Glomerular endothelial cell (primary cell): ENCODE results near the gene LIPH. TPM values are rescaled to one million over a fixed set of nuclear protein-coding genes. Genes with fewer than 3 reads are reported as not detected.
A peak's percentile ranks its signal among the peaks of the same experiment; 100 is the strongest.
"Not testable (repeated sequence)": the region's sequence is repeated elsewhere in the genome, so short reads cannot be mapped to it uniquely, and the experiment has no call there.

ENCODE experiments used
- DNase-seq: peaks from one replicate; pipeline ENCODE4 v3.0.0-alpha.2; 2011; ENCODE audit warnings: low read depth, low spot score; ENCODE audit errors: extremely low read depth
- total RNA-seq: library from RNA; depleted of rRNA; stranded (reverse); fragments of >200 nt; gene quantifications from 2 replicates; pipeline ENCODE4 v1.2.3, GENCODE V29; 2015

LIPH gene
- total RNA-seq: 0.12 and 2.0 TPM in 2 replicates

DNA sequence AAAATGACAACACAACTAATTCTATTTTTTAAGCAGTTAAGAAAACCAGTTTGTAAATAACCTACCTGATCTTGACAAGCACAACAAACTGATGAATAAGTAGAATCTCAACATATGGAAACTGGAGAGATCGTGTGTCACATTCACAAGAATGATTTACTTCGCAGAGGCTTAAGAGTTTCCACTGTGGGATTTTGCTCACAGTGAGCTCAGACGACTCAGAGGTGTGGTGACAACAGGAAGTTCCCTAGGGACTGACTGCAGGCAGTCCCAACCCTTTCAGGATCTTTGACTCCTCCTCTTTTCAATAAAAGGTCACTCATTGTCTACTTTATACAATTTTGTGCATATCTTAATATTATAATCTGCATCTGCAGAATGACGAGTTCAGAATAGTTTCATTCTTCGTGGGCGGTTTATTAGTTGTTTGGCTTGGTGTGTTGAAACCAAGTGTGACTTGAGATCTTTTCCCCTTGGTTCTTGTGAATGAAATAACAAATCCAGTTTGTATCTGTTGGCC, at the start of gene LIPH:
Gene LIPH (minus strand): TSS at position 231 of the 520 bp plus-strand sequence. CDS start 117 bp downstream, at position 114.
- no peak for DNase-seq

DNA sequence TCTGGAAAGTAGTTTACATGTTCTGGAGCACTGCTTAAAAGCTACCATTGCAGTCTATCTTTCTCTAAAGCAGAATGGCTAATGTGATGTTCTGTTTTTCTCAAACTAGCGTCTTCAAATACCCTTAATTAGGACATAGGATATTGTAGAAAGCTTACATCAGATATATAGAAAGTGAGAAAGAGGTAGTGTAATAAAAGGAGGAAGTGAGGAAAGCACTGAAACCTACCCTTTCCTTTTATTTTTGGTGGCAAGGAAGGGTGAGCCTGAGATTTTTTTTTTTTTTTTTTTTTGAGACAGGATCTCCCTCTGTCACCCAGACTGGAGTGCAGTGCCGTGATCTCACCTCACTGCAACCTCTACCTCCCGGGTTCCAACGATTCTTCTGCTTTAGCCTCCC, 43.1 kb upstream of the LIPH start:
- DNase-seq: no peak

DNA sequence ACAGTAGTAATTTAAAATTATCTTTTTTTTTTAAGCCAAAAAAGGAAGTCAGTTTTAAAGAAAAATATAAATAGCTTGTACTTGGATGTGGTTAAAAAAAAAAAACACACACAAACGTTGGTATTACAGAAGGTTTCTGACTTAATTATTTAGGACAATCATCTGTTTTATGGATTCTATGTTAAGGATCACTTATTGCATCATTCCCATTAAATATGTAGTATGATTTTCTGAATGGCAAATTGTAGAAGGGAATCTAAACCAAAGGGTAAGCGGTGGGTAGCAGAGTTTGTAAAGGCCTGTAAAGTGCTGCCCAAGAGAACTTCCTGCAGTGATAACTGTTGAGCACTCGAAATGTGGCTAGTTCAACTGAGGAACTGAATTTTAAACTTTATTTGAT, 41.7 kb upstream of the LIPH start:
- no peak for DNase-seq

DNA sequence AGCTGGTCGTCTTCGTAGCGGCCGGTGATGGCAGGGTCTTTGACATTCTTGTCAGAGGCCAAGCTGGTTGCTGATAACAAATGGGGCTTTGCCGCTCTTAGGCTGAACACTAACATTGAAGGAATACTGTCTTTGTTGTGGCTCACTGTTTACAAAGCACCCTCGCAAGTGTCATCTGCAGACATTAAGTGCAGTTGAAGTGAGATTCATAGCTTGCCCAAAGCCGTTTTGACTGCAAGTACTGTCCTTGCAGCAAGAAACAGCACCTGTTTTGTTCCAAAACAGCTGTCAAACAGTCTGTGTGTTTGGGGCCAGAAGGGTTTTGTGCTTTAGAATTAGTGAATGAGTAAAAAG, 34.3 kb upstream of the LIPH start:
- no peak for DNase-seq

DNA sequence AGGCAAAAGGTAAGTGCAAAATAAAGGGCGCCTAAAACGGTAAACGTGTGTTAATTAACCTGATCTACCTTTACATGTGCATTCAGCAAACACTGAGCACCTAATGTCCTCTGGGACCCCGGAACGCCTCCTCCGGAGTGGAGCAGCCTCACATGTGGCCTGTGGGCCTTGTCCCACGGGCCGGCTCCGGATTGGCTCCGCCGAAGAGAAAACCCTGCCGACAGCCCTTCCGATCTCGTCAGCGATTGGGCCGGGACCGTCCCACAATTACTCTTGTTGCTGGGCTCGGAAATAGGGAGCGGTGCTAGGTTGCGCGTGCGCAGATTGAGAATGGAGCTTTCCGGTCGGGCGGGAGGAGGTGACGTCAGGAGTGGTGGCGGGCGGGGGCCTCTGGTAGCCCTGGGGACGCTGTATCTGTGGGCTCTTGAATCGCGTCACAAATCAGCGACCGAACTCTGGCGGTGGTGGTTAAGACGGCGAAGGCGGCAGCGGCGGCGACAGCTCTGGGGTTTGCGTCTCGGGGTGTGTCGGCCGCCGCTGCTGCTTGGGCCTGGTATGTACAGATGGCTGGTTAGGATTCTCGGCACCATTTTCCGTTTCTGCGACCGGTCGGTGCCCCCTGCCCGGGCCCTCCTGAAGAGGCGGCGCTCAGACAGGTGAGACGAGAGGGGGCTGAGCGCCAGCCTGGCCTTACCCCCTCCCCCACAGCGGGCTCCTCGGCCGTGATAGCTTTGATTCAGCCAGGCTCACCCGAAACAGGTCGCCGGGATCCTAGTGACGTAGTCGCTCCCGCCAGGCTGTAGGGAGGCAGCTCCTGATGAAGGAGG, 33.7 kb upstream of the LIPH start, which contains the start of gene SENP2:
Gene SENP2 (plus strand): TSS at position 437 of the 827 bp plus-strand sequence. CDS start 119 bp downstream, at position 556.
- DNase-seq: peak; percentile 94

DNA sequence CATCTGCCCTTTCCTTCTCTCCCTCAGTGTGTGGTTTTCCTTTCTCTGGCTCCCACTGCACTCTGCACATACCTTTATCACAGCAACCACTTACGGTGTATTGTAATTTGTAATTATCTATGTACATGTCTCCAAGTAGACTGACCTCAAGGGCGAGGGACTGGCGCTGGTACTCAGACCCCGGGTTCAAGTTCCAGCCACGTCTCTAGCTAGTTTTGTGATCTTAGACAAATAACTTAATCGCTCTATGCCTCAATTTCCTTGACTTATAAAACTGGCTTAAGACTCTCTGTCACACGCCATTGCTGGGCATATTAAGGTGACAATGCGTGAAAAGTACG, 33.1 kb upstream of the LIPH start:
- no peak for DNase-seq

DNA sequence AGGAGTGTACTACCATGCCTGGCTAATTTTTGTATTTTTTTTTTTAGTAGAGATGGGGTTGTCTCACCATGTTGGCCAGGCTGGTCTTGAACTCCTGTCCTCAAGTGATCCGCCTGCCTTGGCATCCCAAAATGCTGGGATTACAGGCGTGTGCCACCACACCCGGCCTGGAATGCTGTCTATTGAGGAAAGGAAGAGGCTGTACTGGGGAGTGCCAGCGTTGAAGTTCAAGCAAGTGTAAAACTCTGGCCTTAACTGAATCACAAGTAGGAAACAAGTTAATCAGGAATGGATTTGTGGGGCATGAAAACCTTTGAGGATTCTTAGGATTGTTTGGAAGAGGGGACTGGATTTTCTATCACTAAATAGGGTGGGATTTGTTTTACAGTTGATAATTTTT, 32.3 kb upstream of the LIPH start:
- DNase-seq: no peak

DNA sequence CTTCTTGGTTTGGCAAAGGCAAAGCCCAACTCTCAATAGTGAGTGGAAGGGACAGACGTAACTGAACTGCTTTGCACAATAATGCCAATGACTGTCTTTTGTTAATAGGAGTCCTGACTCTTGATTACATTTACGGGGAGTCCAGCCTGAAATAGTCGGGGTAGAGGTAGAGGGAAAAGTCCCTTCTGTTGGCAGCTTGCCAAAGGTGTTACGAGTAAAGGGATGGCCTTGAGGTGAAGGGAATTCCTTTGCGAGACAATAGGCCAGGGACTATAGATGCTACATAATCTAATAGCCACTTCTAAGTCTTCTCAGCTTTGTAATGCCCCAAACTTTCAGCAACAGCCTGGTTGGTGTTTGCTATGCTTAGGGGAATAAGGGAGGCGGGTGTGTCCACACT, 31.5 kb upstream of the LIPH start:
- DNase-seq: no peak

DNA sequence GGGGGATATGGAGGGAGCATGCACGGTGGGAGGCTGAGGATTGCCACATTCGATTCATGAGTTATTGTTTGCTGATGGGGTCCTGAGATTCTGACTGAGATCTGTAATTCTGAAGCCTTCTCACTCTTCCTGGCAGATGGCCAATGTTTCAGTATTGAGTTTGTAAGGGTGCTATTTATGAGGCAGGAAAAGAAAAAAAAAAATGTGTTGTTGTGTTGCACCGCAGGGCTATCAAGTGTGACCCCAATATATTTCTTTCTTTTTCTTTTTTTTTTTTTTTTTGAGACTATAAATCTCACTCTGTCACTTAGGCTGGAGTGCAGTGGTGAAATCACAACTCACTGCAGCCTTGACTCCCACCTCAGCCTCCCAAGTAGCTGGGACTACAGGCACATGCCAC, 30.5 kb upstream of the LIPH start:
- DNase-seq: no peak

DNA sequence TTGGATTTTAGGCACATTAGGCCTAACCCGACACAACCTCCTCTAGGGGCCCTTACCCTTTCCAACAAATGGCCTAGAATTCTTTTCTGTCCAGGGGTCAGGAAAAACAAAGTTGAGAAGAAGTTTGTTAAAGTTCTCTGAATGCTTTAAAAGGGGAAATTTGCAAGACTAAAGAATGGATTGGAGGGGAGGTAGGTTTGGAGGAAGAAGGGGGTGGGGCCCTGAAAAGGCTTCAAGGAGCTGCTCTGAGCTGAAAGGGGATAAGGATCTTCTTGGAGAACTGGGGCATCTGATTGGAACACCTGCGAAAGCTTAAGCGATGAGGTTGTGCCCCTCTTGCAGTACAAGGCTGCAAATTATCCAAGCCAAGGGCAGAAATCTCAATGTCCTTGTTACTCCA, 29.8 kb upstream of the LIPH start:
- no peak for DNase-seq

DNA sequence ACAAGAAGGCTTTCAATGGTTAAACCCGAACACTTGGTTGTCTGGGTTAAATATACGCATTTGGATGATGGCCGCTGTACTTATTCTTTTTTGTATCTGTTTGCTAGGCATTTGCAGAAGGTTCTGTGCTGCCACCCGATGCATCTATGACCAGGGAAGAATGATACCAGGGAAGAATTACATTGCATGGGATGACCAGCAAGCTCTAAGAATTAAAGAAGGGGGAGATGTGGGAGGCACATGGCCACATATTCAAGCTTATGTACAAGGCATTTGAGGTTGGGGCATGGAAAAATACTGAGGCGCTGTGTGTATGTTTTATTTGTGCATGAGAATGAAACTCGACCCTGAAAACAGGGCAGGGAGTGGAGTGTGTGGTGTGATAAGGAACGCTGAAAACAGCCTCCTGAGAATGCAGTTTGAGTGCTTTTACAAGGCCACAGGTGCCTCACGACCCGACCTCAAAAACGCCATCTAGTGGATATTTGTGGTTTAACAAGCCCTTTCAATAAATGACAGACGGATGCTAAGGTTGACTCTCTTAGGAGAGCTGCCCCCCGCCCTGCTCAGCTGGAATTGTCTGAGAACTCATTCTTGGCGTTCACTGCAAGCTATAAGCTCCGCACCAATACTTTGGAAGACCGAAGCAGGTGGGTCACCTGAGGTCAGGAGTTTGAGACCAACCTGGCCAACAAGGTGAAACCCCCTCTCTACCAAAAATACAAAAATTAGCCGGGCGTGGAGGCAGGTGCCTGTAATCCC, 22.9 kb upstream of the LIPH start:
- peak; percentile 31 for DNase-seq

DNA sequence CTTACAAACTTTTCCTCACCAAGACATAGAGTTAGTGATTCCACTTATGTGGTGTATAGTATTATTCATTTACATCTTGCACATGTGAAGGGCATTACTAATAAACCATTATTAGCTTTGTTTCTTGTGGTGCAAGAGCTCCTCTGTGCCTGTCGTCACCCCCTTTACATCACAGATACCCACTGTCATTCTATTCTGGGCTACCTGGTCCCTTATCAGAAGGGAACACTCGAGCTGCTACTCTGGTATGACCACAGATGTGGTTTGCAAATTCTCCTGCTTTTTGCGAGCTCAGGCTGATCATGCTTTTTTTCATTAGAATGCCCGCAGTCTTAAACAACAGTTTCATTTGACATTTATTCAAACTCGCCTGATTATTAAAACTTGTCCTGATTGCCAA, 19.8 kb upstream of the LIPH start:
- no peak for DNase-seq

DNA sequence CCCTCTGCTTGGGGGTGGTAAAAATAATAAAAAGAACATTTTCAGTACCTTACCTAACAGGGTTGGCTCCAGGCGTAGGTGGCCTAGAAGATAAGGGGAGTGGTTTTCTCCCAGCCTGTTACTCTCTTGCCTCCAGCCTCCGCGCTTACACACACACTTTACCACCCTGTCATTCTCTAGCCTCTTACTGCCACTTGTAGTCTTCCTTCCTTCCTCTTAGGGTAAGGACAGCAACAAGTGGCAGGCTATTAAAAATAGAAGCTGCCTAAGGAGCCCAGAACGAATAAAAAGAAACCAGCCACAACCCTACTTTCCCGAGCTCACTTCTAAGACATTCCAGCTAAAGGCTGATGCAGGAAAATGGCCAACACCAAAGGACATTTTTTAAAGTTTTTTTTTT, 9.6 kb upstream of the LIPH start:
- DNase-seq: no peak

DNA sequence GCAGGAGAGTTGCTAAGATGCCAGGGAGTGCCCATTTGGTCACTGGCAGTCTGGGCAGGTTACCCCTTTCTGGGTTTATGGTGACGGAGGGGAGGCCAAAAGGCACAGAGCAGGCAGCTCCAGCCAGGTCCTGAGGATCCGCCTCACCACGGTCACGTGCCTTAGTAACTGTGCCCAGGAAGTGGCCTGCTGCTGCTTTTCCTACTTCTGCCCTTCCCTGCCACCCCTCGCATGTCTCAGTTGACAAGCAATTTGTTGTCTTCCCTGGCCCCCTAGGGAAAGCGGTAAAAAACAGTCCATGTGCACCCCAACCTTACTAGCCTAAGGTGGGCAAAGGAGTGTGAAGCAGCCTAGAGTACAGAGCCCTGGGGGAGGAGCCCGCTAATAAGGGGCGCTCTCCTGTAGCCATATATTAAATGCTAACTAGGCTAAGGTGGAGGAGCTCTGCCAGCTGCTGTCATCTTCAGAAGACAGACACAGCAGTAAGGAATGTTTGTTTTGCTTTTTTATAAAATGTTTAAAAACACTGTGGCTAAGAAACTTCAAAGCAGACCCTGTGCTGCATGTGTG, 9.1 kb upstream of the LIPH start:
- no peak for DNase-seq

DNA sequence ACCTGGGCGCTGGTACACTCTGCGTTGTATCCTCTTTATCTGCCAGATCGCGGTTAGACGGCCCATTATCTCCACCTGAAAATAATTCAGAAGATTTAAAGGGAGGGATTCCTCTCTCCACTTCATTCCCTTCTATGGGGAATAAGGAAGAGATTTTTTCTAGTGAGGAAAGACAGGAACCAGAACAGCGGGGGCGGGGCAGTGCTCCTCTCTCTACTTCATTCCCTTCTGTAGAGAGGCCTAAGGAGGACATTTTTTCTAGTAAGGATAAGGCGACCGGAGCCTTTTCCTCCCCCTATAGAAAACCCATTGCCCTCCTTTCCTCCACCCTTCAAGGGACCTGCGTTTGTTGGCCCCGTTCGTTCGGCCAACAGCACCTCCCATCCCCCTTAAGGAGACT, 8.3 kb upstream of the LIPH start:
- DNase-seq: no peak

DNA sequence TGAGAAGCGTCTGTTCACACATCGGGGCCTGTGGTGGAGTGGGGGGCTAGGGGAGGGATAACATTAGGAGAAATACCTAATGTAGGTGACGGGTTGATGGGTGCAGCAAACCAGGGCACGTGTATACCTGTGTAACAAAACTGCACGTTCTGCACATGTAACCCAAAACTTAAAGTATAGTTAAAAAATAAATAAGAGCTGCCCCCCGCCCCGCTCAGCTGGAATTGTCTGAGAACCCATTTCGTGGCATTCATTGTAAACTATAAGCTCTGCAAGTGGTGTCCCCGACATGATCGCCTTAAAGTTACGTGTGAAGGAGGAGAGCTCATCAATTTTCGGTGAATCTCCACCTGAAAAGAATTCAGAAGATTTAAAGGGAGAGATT, 7.3 kb upstream of the LIPH start:
- no peak for DNase-seq

DNA sequence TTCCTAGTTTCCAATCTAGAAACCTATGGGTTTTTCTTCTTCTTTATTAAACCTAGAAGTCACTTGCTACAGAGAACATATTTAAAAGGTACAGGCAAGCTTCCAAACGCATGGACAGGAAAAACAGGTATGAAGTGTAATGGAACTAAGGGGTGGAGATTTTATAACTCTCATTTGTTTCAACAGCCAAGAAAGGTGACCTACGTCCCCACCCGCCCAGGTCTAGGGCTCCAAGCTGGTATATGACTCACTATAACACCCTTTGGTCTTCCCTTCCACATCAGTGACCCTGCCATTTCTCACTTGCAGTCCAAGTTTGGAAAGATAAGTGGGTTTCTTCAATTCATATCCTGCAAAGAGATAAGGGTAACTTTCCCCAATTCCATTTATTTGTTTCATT, 6.0 kb upstream of the LIPH start:
- DNase-seq: no peak

DNA sequence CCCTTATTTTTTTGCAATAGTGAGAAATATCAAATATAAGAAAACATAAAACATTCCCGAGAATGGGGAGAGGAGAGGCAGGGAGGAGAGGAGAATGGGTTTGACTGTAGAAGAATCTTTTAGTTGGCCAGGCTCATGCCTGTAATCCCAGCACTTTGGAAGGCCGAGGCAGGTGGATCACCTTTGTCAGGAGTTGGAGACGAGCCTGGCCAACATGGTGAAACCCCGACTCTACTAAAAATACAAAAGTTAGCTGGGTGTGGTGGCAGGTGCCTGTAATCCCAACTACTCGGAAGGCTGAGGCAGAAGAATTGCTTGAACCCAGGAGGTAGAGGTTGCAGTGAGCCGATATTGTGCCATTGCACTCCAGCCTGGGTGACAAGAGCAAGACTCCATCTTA, 4.3 kb upstream of the LIPH start:
- not testable (repeated sequence) for DNase-seq

DNA sequence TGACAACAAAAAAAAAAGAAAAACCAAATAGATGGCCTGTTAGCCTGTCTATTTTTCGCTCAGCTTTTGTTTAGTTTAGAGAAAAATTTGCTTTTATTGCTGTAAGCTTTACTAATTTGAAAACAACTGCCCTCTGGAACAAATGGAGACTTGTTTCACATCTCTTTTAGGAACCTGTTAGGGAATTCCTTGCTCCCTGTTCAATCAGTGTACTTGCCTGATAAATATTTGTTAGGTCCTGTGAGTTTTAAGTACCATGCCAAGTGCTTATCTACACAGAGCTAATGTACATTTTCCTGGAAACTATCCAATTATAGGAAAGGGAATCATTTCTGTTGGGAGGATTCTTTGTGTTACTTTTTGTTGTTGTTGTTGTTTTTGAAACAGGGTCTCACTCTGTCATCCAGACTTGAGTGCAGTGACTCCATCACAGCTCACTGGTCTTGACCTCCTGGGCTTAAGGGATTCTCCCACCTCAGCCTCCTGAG, 3.5 kb upstream of the LIPH start:
- DNase-seq: no peak

DNA sequence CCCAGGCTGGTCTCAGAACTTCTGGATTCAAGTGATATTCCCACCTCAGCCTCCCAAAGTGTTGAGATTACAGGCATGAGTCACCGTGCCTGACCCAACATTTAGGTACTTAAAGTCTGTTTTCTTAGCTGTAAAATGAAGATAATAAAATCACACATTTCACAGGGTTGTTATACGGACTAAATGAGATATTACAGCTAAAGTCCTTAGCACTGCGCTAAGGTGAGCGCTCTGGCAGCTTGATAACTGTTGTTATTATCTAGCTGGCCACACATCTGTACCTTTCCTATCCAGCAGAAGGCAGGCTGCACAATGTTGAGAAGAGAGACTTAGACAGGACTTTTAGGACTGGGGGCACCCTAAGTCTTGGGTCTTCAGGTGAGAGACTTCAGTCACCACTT, 2.7 kb upstream of the LIPH start:
- DNase-seq: no peak

DNA sequence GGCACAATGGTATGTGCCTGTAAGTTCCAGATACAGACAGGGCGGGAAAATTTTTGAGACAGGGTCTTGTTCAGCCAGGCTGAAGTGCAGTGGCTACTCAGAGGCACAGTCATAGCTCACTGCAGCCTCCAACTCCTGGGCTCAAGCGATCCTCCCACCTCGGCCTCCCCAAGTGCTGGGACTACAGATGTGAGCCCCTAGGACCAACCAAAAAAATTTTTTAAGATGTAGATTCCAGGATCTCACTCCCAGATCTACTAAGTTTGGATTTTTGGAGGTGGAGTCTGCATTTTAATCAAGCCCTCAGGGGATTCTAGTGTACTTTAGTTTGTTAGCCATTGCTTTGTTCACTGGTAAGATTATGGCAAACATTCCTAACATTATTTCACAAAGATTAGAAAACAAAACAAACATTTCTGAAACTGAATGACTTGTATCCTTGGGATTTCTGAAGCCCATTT, 2.7 kb downstream of the LIPH start:
- no peak for DNase-seq
